Right atrium auricular region (tissue), 2 donors: ENCODE measurements around the gene TYMS. TPM values are rescaled to one million over a fixed set of nuclear protein-coding genes. Genes with fewer than 3 reads are reported as not detected.
A peak's percentile ranks its signal among the peaks of the same experiment; 100 is the strongest.

ENCODE experiments used
- DNase-seq: peaks from one replicate; pipeline ENCODE4 v3.0.0-alpha.2; 2019; ENCODE audit warnings: low spot score
- H3K27ac ChIP-seq, 2 donors: fragments of 200-600 bp; sonication (generic); 1 replicate in 1 of 2; 2 replicates in 1 of 2; pipeline ENCODE4 v1.5.1; 2016 to 2019
- H3K27me3 ChIP-seq, 2 donors: fragments of 200-600 bp; sonication (generic); one replicate each; pipeline versions ENCODE4 v1.5.1 to v1.6.0; 2017 to 2019
- H3K36me3 ChIP-seq: fragments of 200-600 bp; sonication (generic); one replicate; pipeline ENCODE4 v1.5.1; 2016
- H3K4me1 ChIP-seq, 2 donors: fragments of 200-600 bp; sonication (generic); one replicate each; pipeline versions ENCODE4 v1.5.1 to v1.6.0; 2017 to 2019
- H3K4me3 ChIP-seq, 2 donors: fragments of 200-600 bp; sonication (generic); 1 replicate in 1 of 2; 2 replicates in 1 of 2; pipeline ENCODE4 v1.5.1; 2017 to 2019; ENCODE audit warnings: mild to moderate bottlenecking in 1 of 2, moderate library complexity in 1 of 2
- H3K9me3 ChIP-seq, 2 donors: fragments of 200-600 bp; sonication (generic); one replicate each; pipeline ENCODE4 v1.5.1; 2019
- CTCF ChIP-seq, 2 donors: fragments of 200-600 bp; sonication (generic); IDR thresholded peaks; one replicate each; pipeline ENCODE4 v1.5.1; 2019; ENCODE audit warnings: antibody characterized with exemption in 2 of 2
- total RNA-seq, 2 donors: library from RNA; depleted of rRNA; stranded (reverse); fragments of >200 nt; gene quantifications; one replicate each; pipeline ENCODE4 v1.1.0, GENCODE V29; 2016

Gene TYMS
- total RNA-seq, 2 donors from 2014 or later: 0.86 to 0.89 TPM

DNA sequence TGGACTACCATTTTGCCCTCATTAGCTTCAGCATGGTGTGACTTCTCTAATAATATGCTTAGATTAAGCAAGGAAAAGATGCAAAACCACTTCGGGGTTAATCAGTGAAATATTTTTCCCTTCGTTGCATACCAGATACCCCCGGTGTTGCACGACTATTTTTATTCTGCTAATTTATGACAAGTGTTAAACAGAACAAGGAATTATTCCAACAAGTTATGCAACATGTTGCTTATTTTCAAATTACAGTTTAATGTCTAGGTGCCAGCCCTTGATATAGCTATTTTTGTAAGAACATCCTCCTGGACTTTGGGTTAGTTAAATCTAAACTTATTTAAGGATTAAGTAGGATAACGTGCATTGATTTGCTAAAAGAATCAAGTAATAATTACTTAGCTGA lies 16.3 kb downstream of the TYMS start:
- H3K4me3 ChIP-seq: no peak overlapping the region
- peaks cover 32% of the 10 kb centered on the region for H3K36me3 ChIP-seq
- H3K4me1 ChIP-seq: no peaks in the 10 kb centered on the region
- no peak for DNase-seq
- H3K27me3 ChIP-seq: no peaks in the 10 kb centered on the region
- TF ChIP-seq CTCF (IDR thresholded peaks at IDR 0.05): no peak
- H3K9me3 ChIP-seq: no peaks in the 10 kb centered on the region
- H3K27ac ChIP-seq: peak overlapping the region in 1 of 2 donors; percentile 20

DNA sequence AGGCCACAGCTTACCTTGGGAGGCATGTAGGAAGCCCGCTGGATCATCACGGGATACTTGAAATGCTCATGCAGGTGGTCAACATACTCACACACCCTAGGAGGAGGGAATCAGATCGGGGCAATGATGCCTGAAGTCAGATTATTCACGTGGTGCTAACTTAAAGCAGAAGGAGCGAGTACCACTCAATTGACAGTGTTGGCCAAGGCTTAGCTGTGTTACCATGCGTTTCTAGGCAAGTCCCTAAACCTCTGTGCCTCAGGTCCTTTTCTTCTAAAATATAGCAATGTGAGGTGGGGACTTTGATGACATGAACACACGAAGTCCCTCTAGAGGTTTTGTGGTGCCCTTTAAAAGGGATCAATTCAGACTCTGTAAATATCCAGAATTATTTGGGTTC lies 17.9 kb downstream of the TYMS start:
- Histone ChIP-seq H3K4me3 (no peak overlapping the region), H3K27ac (no peak overlapping the region), H3K9me3 (no peaks in the 10 kb centered on the region), H3K36me3 (peaks cover 29% of the 10 kb centered on the region), H3K4me1 (no peaks in the 10 kb centered on the region), H3K27me3 (no peaks in the 10 kb centered on the region)
- no peak for TF ChIP-seq CTCF (IDR thresholded peaks at IDR 0.05)
- DNase-seq: no peak

- no peak for DNase-seq
- Histone ChIP-seq H3K4me3 (no peak overlapping the region), H3K27ac (no peak overlapping the region), H3K27me3 (no peaks in the 10 kb centered on the region), H3K9me3 (no peaks in the 10 kb centered on the region), H3K36me3 (peaks cover 22% of the 10 kb centered on the region), H3K4me1 (no peaks in the 10 kb centered on the region)
- TF ChIP-seq CTCF (IDR thresholded peaks at IDR 0.05): no peak
Measured at GRCh38 chr18:676069-676468, 18.6 kb downstream of the TYMS start.

- Histone ChIP-seq H3K4me3 (no peak overlapping the region), H3K4me1 (no peaks in the 10 kb centered on the region), H3K27ac (no peak overlapping the region), H3K27me3 (no peaks in the 10 kb centered on the region), H3K36me3 (peaks cover 24% of the 10 kb centered on the region), H3K9me3 (no peaks in the 10 kb centered on the region)
- no peak for DNase-seq
- no peak for TF ChIP-seq CTCF (IDR thresholded peaks at IDR 0.05)
Measured at GRCh38 chr18:676736-677135, 19.3 kb downstream of the TYMS start.

GRCh38 chr18:677145-677544 lies 19.7 kb downstream of the TYMS start:
- Histone ChIP-seq H3K27ac (no peak overlapping the region), H3K9me3 (no peaks in the 10 kb centered on the region), H3K4me3 (no peak overlapping the region), H3K27me3 (no peaks in the 10 kb centered on the region), H3K4me1 (no peaks in the 10 kb centered on the region), H3K36me3 (peaks cover 28% of the 10 kb centered on the region)
- no peak for DNase-seq
- TF ChIP-seq CTCF (IDR thresholded peaks at IDR 0.05): no peak

DNA sequence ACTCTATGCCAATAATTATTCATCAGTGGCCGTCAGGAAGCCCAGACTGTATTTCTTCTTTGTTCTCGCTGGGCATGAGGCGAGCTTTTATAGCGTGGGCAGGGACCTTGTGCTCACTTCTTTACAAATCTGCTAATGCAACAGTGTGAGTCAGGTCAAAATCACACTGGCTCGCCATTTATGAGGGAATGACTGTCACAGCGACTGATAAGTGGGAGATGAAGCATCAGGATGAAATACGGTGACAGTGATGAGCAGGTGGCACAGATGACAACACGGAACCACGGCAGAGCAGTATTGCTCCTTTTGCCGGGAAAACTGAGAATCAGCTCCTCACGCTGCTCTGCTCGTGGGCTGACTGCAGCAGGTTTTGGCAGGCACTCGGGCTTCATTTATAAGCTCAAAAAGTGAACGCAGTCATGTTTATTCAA lies 20.5 kb downstream of the TYMS start:
- no peak for TF ChIP-seq CTCF (IDR thresholded peaks at IDR 0.05)
- Histone ChIP-seq H3K4me1 (no peaks in the 10 kb centered on the region), H3K4me3 (no peak overlapping the region), H3K27ac (no peak overlapping the region), H3K36me3 (peaks cover 34% of the 10 kb centered on the region), H3K9me3 (no peaks in the 10 kb centered on the region), H3K27me3 (no peaks in the 10 kb centered on the region)
- no peak for DNase-seq
